Endothelial cell of umbilical vein (primary cell): ENCODE results near the gene TRABD. TPM values are rescaled to one million over a fixed set of nuclear protein-coding genes. Genes with fewer than 3 reads are reported as not detected.

Experiments used
- BruUV-seq: library from RNA; stranded (reverse); fragments of 400-500 nt; replicated peaks from 2 replicates; lab custom pipeline; 2021; lab: Mats Ljungman, UMichigan
- CTCF ChIA-PET: fragments of 300-600, 350-600 bp; sonication (Branson Sonifier 250); formaldehyde crosslinking; loops from one replicate; lab custom pipeline; 2021; ENCODE audit warnings: antibody characterized with exemption, inconsistent platforms; lab: Charles Lee
- POLR2A ChIA-PET: fragments of 300-600, 350-600 bp; sonication (Branson Sonifier 250); formaldehyde crosslinking; loops from one replicate; lab custom pipeline; 2021; ENCODE audit warnings: antibody characterized with exemption, inconsistent platforms; lab: Charles Lee
- DNase-seq: peaks from one replicate; pipeline ENCODE4 v3.0.0-alpha.2; 2011; ENCODE audit warnings: low read depth, low spot score
- FAIRE-seq: peaks from 2 replicates; lab custom pipeline; 2011; peaks lifted over from hg19 to GRCh38; lab: Jason Lieb, UNC
- H2AFZ ChIP-seq: 2 replicates; pipeline ENCODE4 v1.6.0; 2012; ENCODE audit warnings: low read depth, low read length, control low read depth, inconsistent platforms
- H3K27ac ChIP-seq: 2 replicates; pipeline ENCODE4 v1.5.1; 2011; ENCODE audit warnings: low read depth, mild to moderate bottlenecking, control low read depth, low read length, moderate library complexity; ENCODE audit not compliant: insufficient read depth
- H3K27me3 ChIP-seq, 2 experiments: 2 replicates each; pipeline versions ENCODE4 v1.6.0 to v1.6.1; 2011; ENCODE audit warnings: low read length in 2 of 2, mixed read lengths in 1 of 2; ENCODE audit not compliant: control insufficient read depth in 2 of 2, insufficient read depth in 2 of 2
- H3K36me3 ChIP-seq, 2 experiments: 2 replicates in 1 of 2; 3 replicates in 1 of 2; pipeline ENCODE4 v1.5.1; 2011; ENCODE audit warnings: low read length in 2 of 2, mild to moderate bottlenecking in 1 of 2, moderate library complexity in 1 of 2; ENCODE audit not compliant: control insufficient read depth in 2 of 2, insufficient read depth in 2 of 2; ENCODE audit errors: extremely low read depth in 1 of 2
- H3K4me1 ChIP-seq: 3 replicates; pipeline ENCODE4 v1.5.1; 2011; ENCODE audit warnings: mild to moderate bottlenecking, low read length; ENCODE audit not compliant: control insufficient read depth, insufficient read depth; ENCODE audit errors: extremely low read depth
- H3K4me2 ChIP-seq: 2 replicates; pipeline ENCODE4 v1.6.1; 2011; ENCODE audit warnings: low read length, control low read depth, mixed read lengths; ENCODE audit not compliant: insufficient read depth
- H3K4me3 ChIP-seq, 3 experiments: fragments of 200-600 bp in 1 of 3; sonication (generic), shearing (Covaris generic) in 1 of 3; replicated peaks in 1 of 3; 2 replicates each; pipeline ENCODE4 v1.5.1; 2011 to 2016; ENCODE audit warnings: control low read depth in 3 of 3, low read length in 3 of 3, mild to moderate bottlenecking in 2 of 3, inconsistent platforms in 1 of 3, low read depth in 1 of 3, moderate library complexity in 1 of 3; ENCODE audit not compliant: insufficient read depth in 1 of 3
- H3K79me2 ChIP-seq: 2 replicates; pipeline ENCODE4 v1.6.0; 2012; ENCODE audit warnings: low read length, inconsistent platforms; ENCODE audit not compliant: control insufficient read depth, insufficient read depth
- H3K9ac ChIP-seq: replicated peaks from 2 replicates; pipeline ENCODE3; 2011; ENCODE audit warnings: low read length, control low read depth; ENCODE audit not compliant: insufficient read depth; ENCODE audit errors: extremely low read depth
- H3K9me1 ChIP-seq: replicated peaks from 3 replicates; pipeline ENCODE4 v1.6.0; 2011; ENCODE audit warnings: mild to moderate bottlenecking, low read length; ENCODE audit not compliant: control insufficient read depth, insufficient read depth; ENCODE audit errors: extremely low read depth
- H3K9me3 ChIP-seq: replicated peaks from 2 replicates; pipeline ENCODE4 v1.5.1; 2012; ENCODE audit warnings: low read length, inconsistent platforms; ENCODE audit not compliant: control insufficient read depth, insufficient read depth
- H4K20me1 ChIP-seq: replicated peaks from 2 replicates; pipeline ENCODE3; 2011; ENCODE audit warnings: mild to moderate bottlenecking, low read length; ENCODE audit not compliant: control insufficient read depth, insufficient read depth; ENCODE audit errors: extremely low read depth
- CTCF ChIP-seq, 2 donors: IDR thresholded peaks; 1 replicate in 1 of 2; 2 replicates in 1 of 2; pipeline ENCODE4 v1.5.1; 2011; ENCODE audit warnings: low read length in 2 of 2, mild to moderate bottlenecking in 2 of 2, moderate library complexity in 2 of 2, control low read depth in 1 of 2, inconsistent platforms in 1 of 2, low read depth in 1 of 2; ENCODE audit not compliant: insufficient read depth in 1 of 2; ENCODE audit errors: extremely low read depth in 1 of 2
- EZH2 ChIP-seq: IDR thresholded peaks from 2 replicates; pipeline ENCODE4 v1.6.1; 2012; ENCODE audit warnings: borderline replicate concordance, low read depth, mild to moderate bottlenecking, moderate library complexity, low read length, inconsistent platforms; ENCODE audit not compliant: severe bottlenecking
- FOS ChIP-seq: IDR thresholded peaks from 2 replicates; pipeline ENCODE4 v1.6.1; 2011; ENCODE audit warnings: mild to moderate bottlenecking, low read length, moderate library complexity, borderline replicate concordance; ENCODE audit not compliant: insufficient read depth
- GATA2 ChIP-seq: IDR thresholded peaks from 2 replicates; pipeline ENCODE4 v1.7.0; 2011; ENCODE audit warnings: low read depth, mild to moderate bottlenecking, moderate library complexity, mixed read lengths, low read length; ENCODE audit not compliant: insufficient read length, insufficient read depth
- JUN ChIP-seq: IDR thresholded peaks from 2 replicates; pipeline ENCODE4 v1.6.1; 2011; ENCODE audit warnings: borderline replicate concordance, low read depth; ENCODE audit not compliant: insufficient read length, insufficient read depth
- MYC ChIP-seq: IDR thresholded peaks from one replicate; pipeline ENCODE4 v1.6.1; 2011; ENCODE audit warnings: mild to moderate bottlenecking, low read depth, low read length
- POLR2A ChIP-seq: IDR thresholded peaks from 2 replicates; pipeline ENCODE4 v1.6.1; 2012; ENCODE audit warnings: low read depth, mild to moderate bottlenecking, control low read depth, low read length
- POLR2AphosphoS5 ChIP-seq: IDR thresholded peaks from 2 replicates; pipeline ENCODE4 v1.6.1; 2012; ENCODE audit warnings: low read depth, mild to moderate bottlenecking, control low read depth, low read length, moderate library complexity; ENCODE audit not compliant: insufficient read depth
- dilution Hi-C: fragments of 300-500 bp; cut with MboI; formaldehyde crosslinking; loops from one replicate; pipeline ENCODE4 v1.15.0; 2019; ENCODE audit warnings: low sequenced_read_pairs; ENCODE audit not compliant: extremely low pct_ligation_motif_present
- intact Hi-C: fragments of 100-400 bp; cut with micrococcal nuclease; formaldehyde crosslinking; loops from one replicate; pipeline ENCODE4 v1.10.0; 2022
- polyA plus RNA-seq, 4 experiments: library from polyadenylated mRNA; depleted of rRNA in 3 of 4; stranded (reverse) in 3 of 4; unstranded in 1 of 4; fragments of >200 nt; gene quantifications; 2 replicates each; pipeline versions ENCODE4 v1.2.1 to v1.2.3, GENCODE V29; 2011 to 2012; ENCODE audit warnings: missing spikeins in 1 of 4
- total RNA-seq: library from RNA; stranded (reverse); gene quantifications from 2 replicates; pipeline ENCODE4 v1.2.3, GENCODE V29; 2021
- TF ChIP-seq, protein P1 (sequence below): IDR thresholded peaks from 2 replicates; pipeline ENCODE4 v1.6.1; 2011; ENCODE audit not compliant: insufficient read depth, insufficient read length

TRABD gene
- total and polyA plus RNA-seq, 2 donors (not counting 3 experiments of a cell fraction or from before 2014, with no cell fraction given), result 46.8 to 48.4 TPM

DNA sequence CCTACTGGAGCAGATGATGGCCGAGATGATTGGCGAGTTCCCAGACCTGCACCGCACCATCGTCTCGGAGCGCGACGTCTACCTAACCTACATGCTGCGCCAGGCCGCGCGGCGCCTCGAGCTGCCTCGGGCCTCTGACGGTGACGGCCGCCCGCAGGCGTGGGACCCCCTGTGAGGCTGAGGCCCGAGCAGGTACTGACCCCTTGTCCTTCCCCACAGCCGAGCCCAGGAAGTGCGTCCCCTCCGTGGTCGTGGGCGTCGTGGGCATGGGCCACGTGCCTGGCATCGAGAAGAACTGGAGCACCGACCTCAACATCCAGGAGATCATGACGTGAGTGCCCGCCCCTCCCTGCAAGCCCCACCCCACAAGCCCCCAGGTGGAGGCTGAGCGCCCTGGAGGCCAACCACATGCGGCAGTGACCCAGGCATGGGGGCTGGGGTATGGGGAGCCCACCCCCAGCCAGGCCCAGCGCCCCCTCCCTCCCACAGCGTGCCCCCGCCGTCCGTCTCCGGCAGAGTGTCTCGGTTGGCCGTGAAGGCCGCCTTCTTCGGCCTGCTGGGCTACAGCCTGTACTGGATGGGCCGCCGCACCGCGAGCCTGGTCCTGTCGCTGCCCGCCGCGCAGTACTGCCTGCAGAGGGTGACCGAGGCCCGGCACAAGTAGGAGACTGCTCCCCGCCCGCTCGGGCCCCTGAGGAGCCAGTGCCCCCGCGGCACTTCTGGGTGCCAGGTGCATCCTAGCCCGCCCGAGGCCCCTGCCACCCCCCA, 12.3 kb downstream of the TRABD start:
- no peak overlapping the region for H3K27ac ChIP-seq
- H3K9ac ChIP-seq, result no peak overlapping the region
- peaks cover 26% of the 10 kb centered on the region for H3K79me2 ChIP-seq
- FAIRE-seq (no peak), DNase-seq (no peak)
- H3K36me3 ChIP-seq, result peaks cover 4 to 18% of the 10 kb centered on the region in 2 experiments
- H3K27me3 ChIP-seq, result no peaks in the 10 kb centered on the region
- POLR2A ChIA-PET, result no interaction called here
- TF ChIP-seq MYC, result no peak
- no peak for TF ChIP-seq JUN
- no peak for TF ChIP-seq POLR2AphosphoS5
- TF ChIP-seq GATA2, result no peak
- no peak for TF ChIP-seq FOS
- no peak for TF ChIP-seq EZH2
- TF ChIP-seq, protein P1, sequence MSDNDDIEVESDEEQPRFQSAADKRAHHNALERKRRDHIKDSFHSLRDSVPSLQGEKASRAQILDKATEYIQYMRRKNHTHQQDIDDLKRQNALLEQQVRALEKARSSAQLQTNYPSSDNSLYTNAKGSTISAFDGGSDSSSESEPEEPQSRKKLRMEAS, result no peak
- TF ChIP-seq CTCF (IDR thresholded peaks at IDR 0.05; ENCODE audit: extremely low read depth in 1 of 2, insufficient read depth in 1 of 2, low read depth in 1 of 2, low read length in 2 of 2), result no peak
- no peak for TF ChIP-seq POLR2A
- intact Hi-C loops, result no loop called here
- dilution Hi-C loops, result no loop called here
- H3K9me1 ChIP-seq, result no peaks in the 10 kb centered on the region
- no peaks in the 10 kb centered on the region for H4K20me1 ChIP-seq
- no peak overlapping the region for H3K4me2 ChIP-seq
- BruUV-seq, result no TSS peak
- no peak overlapping the region for H2AFZ ChIP-seq
- H3K4me3 ChIP-seq, result no peak overlapping the region
- H3K9me3 ChIP-seq, result no peaks in the 10 kb centered on the region
- CTCF ChIA-PET, result no interaction called here
- peaks cover 18% of the 10 kb centered on the region for H3K4me1 ChIP-seq
